GM10266 (cell line): ENCODE measurements around the gene PEX11G.

ENCODE experiments used
- DNase-seq: peaks from one replicate; pipeline ENCODE4 v3.0.0; 2012; ENCODE audit errors: extremely low spot score
- TF ChIP-seq, protein P1 (sequence below): IDR thresholded peaks from 2 replicates; pipeline ENCODE4 v1.5.1; 2012; ENCODE audit warnings: mild to moderate bottlenecking, low read depth; ENCODE audit not compliant: control insufficient read depth, insufficient read depth; ENCODE audit errors: missing control alignments

PEX11G gene

DNA sequence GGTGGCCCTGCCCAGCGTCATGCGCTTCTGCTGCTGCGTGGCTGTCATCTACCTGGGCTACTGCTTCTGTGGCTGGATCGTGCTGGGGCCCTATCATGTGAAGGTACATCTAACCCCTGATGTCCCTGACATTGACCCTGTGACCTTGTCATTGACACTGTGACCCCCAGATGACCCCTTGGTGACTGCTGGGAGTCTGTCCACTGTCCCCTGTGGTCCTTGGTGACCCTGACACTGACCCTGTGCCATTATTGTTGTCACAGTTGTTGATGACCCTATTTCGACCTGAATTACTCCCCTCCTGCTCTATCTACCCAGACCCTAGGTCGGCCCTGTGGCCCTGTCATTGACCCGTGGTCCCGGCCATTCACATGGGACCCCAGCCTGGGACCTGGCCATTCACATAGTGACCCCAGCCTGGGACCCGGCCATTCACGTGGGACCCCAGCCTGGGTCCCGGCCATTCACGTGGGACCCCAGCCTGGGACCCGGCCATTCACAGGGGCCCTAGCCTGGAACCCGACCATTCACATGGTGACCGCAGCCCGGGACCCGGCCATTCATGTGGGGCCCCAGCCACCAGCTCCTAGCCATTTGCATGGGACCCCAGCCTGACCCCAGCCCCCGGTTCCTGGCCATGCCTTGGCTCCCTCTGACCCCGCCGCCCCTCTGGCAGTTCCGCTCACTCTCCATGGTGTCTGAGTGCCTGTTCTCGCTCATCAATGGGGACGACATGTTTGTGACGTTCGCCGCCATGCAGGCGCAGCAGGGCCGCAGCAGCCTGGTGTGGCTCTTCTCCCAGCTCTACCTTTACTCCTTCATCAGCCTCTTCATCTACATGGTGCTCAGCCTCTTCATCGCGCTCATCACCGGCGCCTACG lies 41.0 kb upstream of the PEX11G start:
- TF ChIP-seq, protein P1, sequence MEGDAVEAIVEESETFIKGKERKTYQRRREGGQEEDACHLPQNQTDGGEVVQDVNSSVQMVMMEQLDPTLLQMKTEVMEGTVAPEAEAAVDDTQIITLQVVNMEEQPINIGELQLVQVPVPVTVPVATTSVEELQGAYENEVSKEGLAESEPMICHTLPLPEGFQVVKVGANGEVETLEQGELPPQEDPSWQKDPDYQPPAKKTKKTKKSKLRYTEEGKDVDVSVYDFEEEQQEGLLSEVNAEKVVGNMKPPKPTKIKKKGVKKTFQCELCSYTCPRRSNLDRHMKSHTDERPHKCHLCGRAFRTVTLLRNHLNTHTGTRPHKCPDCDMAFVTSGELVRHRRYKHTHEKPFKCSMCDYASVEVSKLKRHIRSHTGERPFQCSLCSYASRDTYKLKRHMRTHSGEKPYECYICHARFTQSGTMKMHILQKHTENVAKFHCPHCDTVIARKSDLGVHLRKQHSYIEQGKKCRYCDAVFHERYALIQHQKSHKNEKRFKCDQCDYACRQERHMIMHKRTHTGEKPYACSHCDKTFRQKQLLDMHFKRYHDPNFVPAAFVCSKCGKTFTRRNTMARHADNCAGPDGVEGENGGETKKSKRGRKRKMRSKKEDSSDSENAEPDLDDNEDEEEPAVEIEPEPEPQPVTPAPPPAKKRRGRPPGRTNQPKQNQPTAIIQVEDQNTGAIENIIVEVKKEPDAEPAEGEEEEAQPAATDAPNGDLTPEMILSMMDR, result no peak
- no peak for DNase-seq

DNA sequence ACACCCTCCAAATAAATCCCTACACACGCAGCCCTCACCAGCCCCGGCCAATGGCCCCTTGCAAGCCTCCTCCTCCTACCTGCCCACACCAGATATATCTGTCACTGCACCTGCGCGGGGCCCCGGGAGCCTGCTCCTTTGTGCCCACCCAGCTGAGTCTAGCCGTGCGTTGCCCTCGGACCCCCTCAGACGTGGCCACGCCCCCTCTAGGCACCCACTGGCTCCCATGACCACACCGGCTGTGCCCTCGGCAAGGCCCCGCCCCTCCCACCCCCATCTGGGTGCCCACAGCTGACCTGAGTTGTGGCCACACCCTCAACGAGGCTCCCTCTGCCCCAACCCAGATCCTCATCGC lies 40.4 kb upstream of the PEX11G start:
- TF ChIP-seq, protein P1, result no peak
- DNase-seq, result no peak

DNA sequence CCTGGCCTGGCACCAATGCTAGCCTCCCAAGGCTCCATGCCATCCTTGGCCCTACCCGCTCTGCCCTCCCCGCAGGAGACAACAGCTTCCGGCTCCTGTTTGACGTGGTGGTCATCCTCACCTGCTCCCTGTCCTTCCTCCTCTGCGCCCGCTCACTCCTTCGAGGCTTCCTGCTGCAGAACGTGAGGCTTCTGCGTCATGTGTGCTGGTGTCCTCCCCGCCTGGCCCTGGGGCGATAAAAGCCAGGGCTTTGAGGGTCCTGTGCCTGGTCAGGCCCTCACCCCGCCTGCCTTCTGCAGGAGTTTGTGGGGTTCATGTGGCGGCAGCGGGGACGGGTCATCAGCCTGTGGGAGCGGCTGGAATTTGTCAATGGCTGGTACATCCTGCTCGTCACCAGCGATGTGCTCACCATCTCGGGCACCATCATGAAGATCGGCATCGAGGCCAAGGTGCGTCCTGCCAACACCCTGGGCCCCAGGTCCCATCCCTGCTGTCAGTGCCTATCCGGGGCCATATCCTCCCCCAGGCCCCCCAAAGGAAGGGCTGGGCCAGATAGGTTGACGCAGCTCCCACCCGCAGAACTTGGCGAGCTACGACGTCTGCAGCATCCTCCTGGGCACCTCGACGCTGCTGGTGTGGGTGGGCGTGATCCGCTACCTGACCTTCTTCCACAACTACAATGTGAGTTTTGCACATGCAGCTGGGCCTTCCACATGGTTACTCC lies 39.8 kb upstream of the PEX11G start:
- no peak for DNase-seq
- TF ChIP-seq, protein P1, result no peak

DNA sequence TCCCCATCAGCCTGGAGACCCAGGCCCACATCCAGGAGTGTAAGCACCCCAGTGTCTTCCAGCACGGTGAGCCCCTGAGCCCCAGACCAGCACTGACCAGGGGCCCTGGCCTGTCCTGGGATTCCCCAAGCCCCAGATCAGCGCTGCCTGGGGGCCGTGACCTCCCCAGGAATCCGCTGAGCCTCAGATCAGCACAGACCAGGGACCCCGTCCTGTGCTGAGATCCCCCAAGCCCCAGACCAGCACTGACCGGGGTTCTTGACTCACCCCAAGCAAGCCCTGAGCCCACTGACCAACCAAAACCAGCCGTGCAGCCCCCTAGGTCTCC lies 39.3 kb upstream of the PEX11G start:
- no peak for DNase-seq
- TF ChIP-seq, protein P1, result no peak

DNA sequence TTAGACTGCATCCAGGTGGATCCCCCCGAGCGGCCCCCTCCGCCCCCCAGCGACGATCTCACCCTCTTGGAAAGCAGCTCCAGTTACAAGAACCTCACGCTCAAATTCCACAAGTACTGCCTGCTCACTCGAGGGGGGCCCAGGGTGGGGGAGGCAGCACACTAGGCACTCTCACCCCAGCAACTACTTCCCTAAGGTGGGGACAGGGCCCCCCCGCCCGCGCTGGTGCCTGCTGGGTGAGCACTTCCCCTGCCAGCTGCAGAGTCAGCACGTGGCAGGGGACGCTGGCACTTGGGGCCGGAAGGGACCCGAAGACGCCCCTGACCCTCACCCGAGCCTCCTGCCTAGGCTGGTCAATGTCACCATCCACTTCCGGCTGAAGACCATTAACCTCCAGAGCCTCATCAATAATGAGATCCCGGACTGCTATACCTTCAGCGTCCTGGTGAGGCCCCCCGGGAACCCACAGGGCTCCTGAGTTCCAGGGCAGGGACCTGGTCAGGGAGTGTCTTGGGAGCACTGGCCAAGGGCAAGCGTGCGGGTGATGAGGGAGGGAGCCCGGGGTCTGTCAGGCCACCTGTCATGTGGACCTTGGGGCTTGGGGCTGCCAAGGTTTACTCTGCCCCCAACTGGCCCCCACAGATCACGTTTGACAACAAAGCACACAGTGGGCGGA lies 38.8 kb upstream of the PEX11G start:
- TF ChIP-seq, protein P1, result no peak
- DNase-seq, result no peak

DNA sequence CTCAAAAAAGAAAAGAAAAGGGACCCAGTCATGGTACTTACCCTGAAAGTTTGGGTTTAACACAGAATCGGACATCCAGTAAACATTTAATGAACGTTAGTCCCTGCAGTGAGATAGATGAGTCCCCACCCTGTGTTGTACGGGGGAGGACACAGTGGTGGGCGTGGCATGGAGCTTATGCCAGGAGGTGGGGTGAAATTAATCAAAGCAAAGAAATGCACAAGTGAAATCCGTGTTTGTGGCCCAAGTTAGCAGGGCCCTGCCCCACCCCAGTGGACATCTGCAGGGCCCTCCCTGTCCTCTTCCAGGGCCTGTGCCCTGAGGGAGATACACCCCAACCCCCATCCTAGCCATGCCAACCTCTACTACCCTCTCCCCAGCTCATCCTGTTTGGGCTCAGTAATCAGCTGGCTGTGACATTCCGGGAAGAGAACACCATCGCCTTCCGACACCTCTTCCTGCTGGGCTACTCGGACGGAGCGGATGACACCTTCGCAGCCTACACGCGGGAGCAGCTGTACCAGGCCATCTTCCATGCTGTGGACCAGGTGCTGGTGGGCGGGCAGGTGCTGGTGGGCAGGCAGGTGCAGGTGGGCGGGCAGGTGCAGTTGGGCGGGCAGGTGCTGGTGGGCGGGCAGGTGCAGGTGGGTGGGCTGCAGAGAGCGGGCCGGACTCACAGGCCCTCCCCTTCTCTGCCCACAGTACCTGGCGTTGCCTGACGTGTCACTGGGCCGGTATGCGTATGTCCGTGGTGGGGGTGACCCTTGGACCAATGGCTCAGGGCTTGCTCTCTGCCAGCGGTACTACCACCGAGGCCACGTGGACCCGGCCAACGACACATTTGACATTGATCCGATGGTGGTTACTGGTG lies 37.5 kb upstream of the PEX11G start:
- TF ChIP-seq, protein P1, result no peak
- no peak for DNase-seq
